Activated CD8-positive, alpha-beta memory T cell treated with anti-CD3 and anti-CD28 coated beads, Interleukin-2, amount 10 ng/mL, durations not matched to agents 7 days and 5 days (primary cell): Measurements from ENCODE around the gene GSK3A. TPM values are rescaled to one million over a fixed set of nuclear protein-coding genes. Genes with fewer than 3 reads are reported as not detected.
A peak's percentile ranks its signal among the peaks of the same experiment; 100 is the strongest.
"Not testable (repeated sequence)": the region's sequence is repeated elsewhere in the genome, so short reads cannot be mapped to it uniquely, and the experiment has no call there.

Experiments
- ATAC-seq: fragments of 150-1000 bp; cut with Tn5 transposase; one replicate; pipeline ENCODE4 v1.10.0; 2021; ENCODE audit warnings: moderate library complexity
- CTCF ChIA-PET: fragments of 350-600 bp; sonication (Branson Sonifier 250); formaldehyde crosslinking; loops from one replicate; lab custom pipeline; 2021; ENCODE audit warnings: antibody characterized with exemption; lab: Charles Lee
- DNase-seq: peaks from one replicate; pipeline ENCODE4 v3.0.0-alpha.2; 2020
- H3K27ac Mint-ChIP-seq: one replicate; pipeline ENCODE4 v1.8.0; 2021; ENCODE audit warnings: mild to moderate bottlenecking, mixed read lengths
- H3K27me3 Mint-ChIP-seq: one replicate; pipeline ENCODE4 v1.8.0; 2021; ENCODE audit warnings: mixed read lengths
- H3K36me3 Mint-ChIP-seq: one replicate; pipeline ENCODE4 v1.8.0; 2021; ENCODE audit warnings: mild to moderate bottlenecking, mixed read lengths
- H3K4me1 Mint-ChIP-seq: one replicate; pipeline ENCODE4 v1.8.0; 2021; ENCODE audit warnings: mixed read lengths
- H3K4me3 Mint-ChIP-seq: one replicate; pipeline ENCODE4 v1.8.0; 2021; ENCODE audit warnings: mild to moderate bottlenecking, moderate library complexity, mixed read lengths
- H3K9me3 Mint-ChIP-seq: one replicate; pipeline ENCODE4 v1.8.0; 2022; ENCODE audit warnings: low read depth, mixed read lengths
- total RNA-seq, 2 experiments: library from RNA; stranded (reverse); gene quantifications; one replicate each; pipeline ENCODE4 v1.2.3, GENCODE V29; 2021

GSK3A gene
- total RNA-seq, 2 experiments from 2014 or later: 47.3 to 53.8 TPM

GRCh38 chr19:42270346-42271044 lies 28.1 kb upstream of the GSK3A start:
- Mint-ChIP-seq H3K27me3 (no peaks in the 10 kb centered on the region), H3K4me3 (no peak overlapping the region), H3K9me3 (no peaks in the 10 kb centered on the region), H3K36me3 (peaks cover 9% of the 10 kb centered on the region), H3K27ac (peak overlapping the region; percentile 99), H3K4me1 (peaks cover 37% of the 10 kb centered on the region)
- CTCF ChIA-PET: interaction anchor here (0.9 to 3.2 kb wide), 14 partner anchors 9 to 162 kb away, joined by 3 to 44 read pairs (median 5); partner anchors contain the start of genes DEDD2, GSK3A, PAFAH1B3 and POU2F2
- peak; percentile 3 for ATAC-seq
- DNase-seq: peak; percentile 86

GRCh38 chr19:42269478-42270345 lies 27.3 kb upstream of the GSK3A start:
- ATAC-seq (no peak), DNase-seq (no peak)
- H3K27ac Mint-ChIP-seq: peak overlapping the region; percentile 99
- H3K4me3 Mint-ChIP-seq: no peak overlapping the region
- no peaks in the 10 kb centered on the region for H3K9me3 Mint-ChIP-seq
- peaks cover 30% of the 10 kb centered on the region for H3K4me1 Mint-ChIP-seq
- CTCF ChIA-PET: interaction anchor here (0.9 to 3.2 kb wide), 14 partner anchors 9 to 161 kb away, joined by 3 to 44 read pairs (median 5); partner anchors contain the start of genes DEDD2, GSK3A, PAFAH1B3 and POU2F2
- peaks cover 9% of the 10 kb centered on the region for H3K36me3 Mint-ChIP-seq
- H3K27me3 Mint-ChIP-seq: no peaks in the 10 kb centered on the region

GRCh38 chr19:42268704-42269477 lies 26.5 kb upstream of the GSK3A start, which contains the start of gene CIC:
TSS of gene CIC (plus strand) at chr19:42269252. CDS start at chr19:42271784, 2,532 bp downstream.
- Mint-ChIP-seq H3K36me3 (peaks cover 9% of the 10 kb centered on the region), H3K4me3 (no peak within 1 kb of the TSS), H3K9me3 (no peaks in the 10 kb centered on the region), H3K27ac (peak within 1 kb of the TSS; percentile 99), H3K4me1 (peaks cover 27% of the 10 kb centered on the region), H3K27me3 (no peaks in the 10 kb centered on the region)
- ATAC-seq: peak; percentile 85
- peak; percentile 100 for DNase-seq
- CTCF ChIA-PET: interaction anchor here (1.6 to 3.2 kb wide), 4 partner anchors 11 to 26 kb away, joined by 3 to 44 read pairs (median 14); partner anchors contain the start of gene GSK3A

GRCh38 chr19:42268142-42268703 lies 25.8 kb upstream of the GSK3A start:
- peaks cover 27% of the 10 kb centered on the region for H3K4me1 Mint-ChIP-seq
- CTCF ChIA-PET: interaction anchor here (2.2 kb wide), 1 partner anchor 11 kb away, joined by 10 read pairs; no protein-coding TSS in a partner anchor

GRCh38 chr19:42267644-42268141 lies 25.3 kb upstream of the GSK3A start:
- H3K27ac Mint-ChIP-seq: no peak overlapping the region
- no peak for ATAC-seq
- CTCF ChIA-PET: interaction anchor here (2.0 to 2.2 kb wide), 2 partner anchors 12 to 23 kb away, joined by 6 to 10 read pairs; no protein-coding TSS in a partner anchor
- H3K9me3 Mint-ChIP-seq: no peaks in the 10 kb centered on the region
- H3K4me1 Mint-ChIP-seq: peaks cover 27% of the 10 kb centered on the region
- no peak overlapping the region for H3K4me3 Mint-ChIP-seq
- no peaks in the 10 kb centered on the region for H3K27me3 Mint-ChIP-seq
- peaks cover 4% of the 10 kb centered on the region for H3K36me3 Mint-ChIP-seq
- DNase-seq: no peak

More at GRCh38 chr19:42268142-42268703, 25.8 kb upstream of the GSK3A start:
- H3K9me3 Mint-ChIP-seq: no peaks in the 10 kb centered on the region
- H3K27ac Mint-ChIP-seq: no peak overlapping the region
- DNase-seq: peak; percentile 100
- peak; percentile 71 for ATAC-seq
- H3K36me3 Mint-ChIP-seq: peaks cover 6% of the 10 kb centered on the region
- H3K4me3 Mint-ChIP-seq: no peak overlapping the region
- no peaks in the 10 kb centered on the region for H3K27me3 Mint-ChIP-seq

- H3K27ac Mint-ChIP-seq, H3K36me3 Mint-ChIP-seq, H3K4me3 Mint-ChIP-seq, DNase-seq, H3K27me3 Mint-ChIP-seq, ATAC-seq, H3K9me3 Mint-ChIP-seq: not testable (repeated sequence)
- peaks cover 32% of the 10 kb centered on the region for H3K4me1 Mint-ChIP-seq
- CTCF ChIA-PET: interaction anchor here (1.2 to 2.2 kb wide), 3 partner anchors 12 to 22 kb away, joined by 3 to 10 read pairs (median 6); no protein-coding TSS in a partner anchor
These were observed 24.7 kb upstream of the GSK3A start for GRCh38 chr19:42266928-42267603.

GRCh38 chr19:42266105-42266504 lies 23.7 kb upstream of the GSK3A start:
- H3K9me3 Mint-ChIP-seq, ATAC-seq, H3K27ac Mint-ChIP-seq, H3K36me3 Mint-ChIP-seq, H3K4me3 Mint-ChIP-seq, DNase-seq, H3K27me3 Mint-ChIP-seq: not testable (repeated sequence)
- CTCF ChIA-PET: interaction anchor here (1.2 to 2.2 kb wide), 3 partner anchors 13 to 21 kb away, joined by 3 to 10 read pairs (median 6); no protein-coding TSS in a partner anchor
- peaks cover 32% of the 10 kb centered on the region for H3K4me1 Mint-ChIP-seq

- H3K27me3 Mint-ChIP-seq: peaks cover 5% of the 10 kb centered on the region
- H3K4me3 Mint-ChIP-seq: no peak overlapping the region
- no peak overlapping the region for H3K27ac Mint-ChIP-seq
- DNase-seq (no peak), ATAC-seq (peak; percentile 69)
- CTCF ChIA-PET: interaction anchor here (0.8 to 1.1 kb wide), 2 partner anchors 9 to 18 kb away, joined by 3 read pairs; no protein-coding TSS in a partner anchor
- no peaks in the 10 kb centered on the region for H3K9me3 Mint-ChIP-seq
- no peaks in the 10 kb centered on the region for H3K36me3 Mint-ChIP-seq
- peaks cover 11% of the 10 kb centered on the region for H3K4me1 Mint-ChIP-seq
These were observed 19.4 kb upstream of the GSK3A start for GRCh38 chr19:42261763-42262162.

- peaks cover 11% of the 10 kb centered on the region for H3K27me3 Mint-ChIP-seq
- H3K4me1 Mint-ChIP-seq: peaks cover 19% of the 10 kb centered on the region
- H3K27ac Mint-ChIP-seq, H3K36me3 Mint-ChIP-seq, DNase-seq, H3K9me3 Mint-ChIP-seq, ATAC-seq, H3K4me3 Mint-ChIP-seq: not testable (repeated sequence)
- CTCF ChIA-PET: interaction anchor here (0.7 to 2.0 kb wide), 6 partner anchors 13 to 911 kb away, joined by 3 to 8 read pairs (median 4); no protein-coding TSS in a partner anchor
These were observed 15.4 kb upstream of the GSK3A start for GRCh38 chr19:42257842-42258241.

GRCh38 chr19:42255766-42256745 lies 13.7 kb upstream of the GSK3A start:
- Mint-ChIP-seq H3K27me3 (peaks cover 8% of the 10 kb centered on the region), H3K36me3 (peaks cover 2% of the 10 kb centered on the region), H3K4me1 (peaks cover 23% of the 10 kb centered on the region), H3K4me3 (peak overlapping the region; percentile 40), H3K9me3 (no peaks in the 10 kb centered on the region), H3K27ac (no peak overlapping the region)
- CTCF ChIA-PET: interaction anchor here (1.4 to 1.9 kb wide), 2 partner anchors 11 to 23 kb away, joined by 5 to 7 read pairs; no protein-coding TSS in a partner anchor
- ATAC-seq (no peak), DNase-seq (peak; percentile 46)
